ENCODE results near the gene ECM1. TPM values are rescaled to one million over a fixed set of nuclear protein-coding genes. Genes with fewer than 3 reads are reported as not detected.

Gene ECM1
- total RNA-seq, 4 donors from 2014 or later = 4.2 to 11.3 (median 7.0) TPM

- Histone ChIP-seq H3K36me3 (no peaks in the 10 kb centered on the region), H3K4me1 (peaks cover 13 to 42% of the 10 kb centered on the region in 2 donors), H3K27me3 (no peaks in the 10 kb centered on the region), H3K4me3 (replicated peaks in 1 of 3) (no peak overlapping the region), H3K27ac (no peak overlapping the region), H3K9me3 (no peaks in the 10 kb centered on the region)
- DNase-seq = no peak
- TF ChIP-seq CTCF (IDR thresholded peaks at IDR 0.05) = no peak
- no peak for TF ChIP-seq POLR2A (IDR thresholded peaks at IDR 0.05)
- intact Hi-C loops (cut with DNase I) = loop anchor here (5.0 to 10.0 kb wide), 2 partner anchors 66 to 439 kb away; no protein-coding TSS in a partner anchor
- 80 to 81% methylated on average over 19 to 23 of the region's 26 CpGs for WGBS, 2 donors
Observed at GRCh38 chr1:150555971-150556865, 48.3 kb downstream of the ECM1 start.

GRCh38 chr1:150557065-150557600, 49.2 kb downstream of the ECM1 start:
- H3K36me3 ChIP-seq = no peaks in the 10 kb centered on the region
- H3K4me3 ChIP-seq (replicated peaks in 1 of 3) = no peak overlapping the region
- H3K27me3 ChIP-seq = no peaks in the 10 kb centered on the region
- H3K27ac ChIP-seq = no peak overlapping the region
- no peak for DNase-seq
- no peaks in the 10 kb centered on the region for H3K9me3 ChIP-seq
- WGBS, 2 donors = 90 to 92% methylated on average over 11 to 21 of the region's 26 CpGs
- TF ChIP-seq POLR2A (IDR thresholded peaks at IDR 0.05) (no peak), CTCF (IDR thresholded peaks at IDR 0.05) (no peak)
- intact Hi-C loops (cut with DNase I) = loop anchor here (5.0 to 10.0 kb wide), 2 partner anchors 65 to 438 kb away; no protein-coding TSS in a partner anchor
- H3K4me1 ChIP-seq = peaks cover 18 to 35% of the 10 kb centered on the region in 2 donors

- H3K4me1 ChIP-seq = peaks cover 24 to 35% of the 10 kb centered on the region in 2 donors
- TF ChIP-seq POLR2A (IDR thresholded peaks at IDR 0.05) (no peak), CTCF (IDR thresholded peaks at IDR 0.05) (no peak)
- H3K27me3 ChIP-seq = no peaks in the 10 kb centered on the region
- no peak for DNase-seq
- H3K4me3 ChIP-seq (replicated peaks in 1 of 3) = no peak overlapping the region
- H3K36me3 ChIP-seq = no peaks in the 10 kb centered on the region
- intact Hi-C loops (cut with DNase I) = loop anchor here (5.0 to 10.0 kb wide), 2 partner anchors 64 to 437 kb away; no protein-coding TSS in a partner anchor
- no peaks in the 10 kb centered on the region for H3K9me3 ChIP-seq
- WGBS, 2 donors = 83 to 85% methylated on average over 6 to 13 of the region's 15 CpGs
- no peak overlapping the region for H3K27ac ChIP-seq
Observed at GRCh38 chr1:150557813-150558212, 49.9 kb downstream of the ECM1 start.

- DNase-seq = no peak
- intact Hi-C loops (cut with DNase I) = loop anchor here (5.0 to 10.0 kb wide), 2 partner anchors 64 to 436 kb away; no protein-coding TSS in a partner anchor
- Histone ChIP-seq H3K27ac (no peak overlapping the region), H3K27me3 (no peaks in the 10 kb centered on the region), H3K4me1 (peaks cover 29 to 36% of the 10 kb centered on the region in 2 donors), H3K36me3 (no peaks in the 10 kb centered on the region), H3K4me3 (replicated peaks in 1 of 3) (no peak overlapping the region), H3K9me3 (no peaks in the 10 kb centered on the region)
- TF ChIP-seq CTCF (IDR thresholded peaks at IDR 0.05) (no peak), POLR2A (IDR thresholded peaks at IDR 0.05) (no peak)
- 0 to 95% methylated on average over 1 to 10 of the region's 15 CpGs for WGBS, 2 donors
Observed at GRCh38 chr1:150558303-150558704, 50.4 kb downstream of the ECM1 start.
